Measurements from ENCODE around the gene TMEM171. TPM values are rescaled to one million over a fixed set of nuclear protein-coding genes. Genes with fewer than 3 reads are reported as not detected.

TMEM171 gene
- total RNA-seq, 4 donors from 2014 or later = 22.3 to 74.6 (median 50.4) TPM

DNA sequence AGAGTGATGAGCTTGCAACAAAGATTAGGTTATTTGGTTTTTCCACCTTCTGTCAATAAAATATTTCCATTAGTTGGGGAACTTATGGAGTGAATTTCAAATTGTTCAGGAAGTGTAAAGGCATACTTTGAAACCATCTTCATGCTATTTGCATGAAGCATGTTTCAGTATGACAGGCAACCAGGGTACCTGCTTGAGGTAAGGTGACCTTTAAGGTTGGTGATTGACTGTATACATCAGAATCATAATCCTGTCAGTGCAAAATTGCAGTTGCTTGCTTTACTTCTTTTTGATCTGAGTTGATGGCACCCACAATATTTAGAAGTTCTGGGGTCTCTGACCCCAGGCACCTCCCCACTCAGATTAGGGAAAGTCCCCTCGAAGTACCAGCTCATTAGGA is 26.0 kb upstream of the TMEM171 start:
- Histone ChIP-seq H3K9me3 (no peaks in the 10 kb centered on the region), H3K27ac (no peak overlapping the region), H3K27me3 (no peaks in the 10 kb centered on the region), H3K4me1 (peaks cover 0 to 9% of the 10 kb centered on the region in 2 donors), H3K36me3 (no peaks in the 10 kb centered on the region), H3K4me3 (replicated peaks in 1 of 3) (no peak overlapping the region)
- TF ChIP-seq, protein P1, sequence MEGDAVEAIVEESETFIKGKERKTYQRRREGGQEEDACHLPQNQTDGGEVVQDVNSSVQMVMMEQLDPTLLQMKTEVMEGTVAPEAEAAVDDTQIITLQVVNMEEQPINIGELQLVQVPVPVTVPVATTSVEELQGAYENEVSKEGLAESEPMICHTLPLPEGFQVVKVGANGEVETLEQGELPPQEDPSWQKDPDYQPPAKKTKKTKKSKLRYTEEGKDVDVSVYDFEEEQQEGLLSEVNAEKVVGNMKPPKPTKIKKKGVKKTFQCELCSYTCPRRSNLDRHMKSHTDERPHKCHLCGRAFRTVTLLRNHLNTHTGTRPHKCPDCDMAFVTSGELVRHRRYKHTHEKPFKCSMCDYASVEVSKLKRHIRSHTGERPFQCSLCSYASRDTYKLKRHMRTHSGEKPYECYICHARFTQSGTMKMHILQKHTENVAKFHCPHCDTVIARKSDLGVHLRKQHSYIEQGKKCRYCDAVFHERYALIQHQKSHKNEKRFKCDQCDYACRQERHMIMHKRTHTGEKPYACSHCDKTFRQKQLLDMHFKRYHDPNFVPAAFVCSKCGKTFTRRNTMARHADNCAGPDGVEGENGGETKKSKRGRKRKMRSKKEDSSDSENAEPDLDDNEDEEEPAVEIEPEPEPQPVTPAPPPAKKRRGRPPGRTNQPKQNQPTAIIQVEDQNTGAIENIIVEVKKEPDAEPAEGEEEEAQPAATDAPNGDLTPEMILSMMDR (IDR thresholded peaks at IDR 0.05) = no peak
- TF ChIP-seq POLR2A (IDR thresholded peaks at IDR 0.05) = no peak
- WGBS, 2 donors = 87 to 89% methylated on average over 1 of the region's 1 CpG
- DNase-seq = no peak
- intact Hi-C loops (cut with DNase I) = no loop called here

DNA sequence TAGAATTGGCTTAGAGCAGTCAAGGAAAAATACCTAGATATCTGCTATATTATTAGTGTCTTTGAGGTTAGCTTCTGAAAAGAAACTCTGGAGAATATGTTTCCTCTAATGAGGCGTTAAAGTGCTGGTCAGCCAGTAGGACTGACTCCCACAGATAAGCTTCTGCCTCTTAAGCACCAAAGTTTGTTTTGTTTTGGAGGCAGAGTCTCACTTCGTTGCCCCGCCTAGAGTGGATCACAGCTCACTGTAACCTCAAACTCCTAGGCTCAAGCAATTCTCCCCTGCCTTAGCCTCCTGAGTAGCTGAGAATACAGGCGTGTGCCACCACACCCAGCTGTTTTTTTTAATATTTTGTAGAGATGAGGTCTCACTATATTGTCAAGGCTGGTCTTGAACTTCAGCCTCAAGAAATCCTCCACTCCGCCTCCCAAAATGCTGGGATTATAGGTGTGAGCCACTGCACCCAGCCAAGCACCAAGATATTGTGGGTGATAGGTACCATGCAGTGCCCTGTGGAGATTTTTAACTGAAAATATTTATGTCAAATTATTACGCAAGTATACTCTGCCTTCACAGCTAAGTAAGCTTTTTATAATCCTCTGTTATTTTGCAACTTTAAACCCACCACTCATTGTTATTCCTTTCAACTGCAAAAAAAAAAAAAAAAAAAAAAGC is 24.7 kb upstream of the TMEM171 start:
- no peak overlapping the region for H3K27ac ChIP-seq
- intact Hi-C loops (cut with DNase I) = no loop called here
- peaks cover 0 to 9% of the 10 kb centered on the region in 2 donors for H3K4me1 ChIP-seq
- no peak for TF ChIP-seq POLR2A (IDR thresholded peaks at IDR 0.05)
- TF ChIP-seq, protein P1 (IDR thresholded peaks at IDR 0.05) = no peak
- 89 to 97% methylated on average over 6 of the region's 6 CpGs for WGBS, 2 donors
- H3K9me3 ChIP-seq = no peaks in the 10 kb centered on the region
- H3K27me3 ChIP-seq = no peaks in the 10 kb centered on the region
- no peaks in the 10 kb centered on the region for H3K36me3 ChIP-seq
- no peak overlapping the region for H3K4me3 ChIP-seq (replicated peaks in 1 of 3)
- no peak for DNase-seq

DNA sequence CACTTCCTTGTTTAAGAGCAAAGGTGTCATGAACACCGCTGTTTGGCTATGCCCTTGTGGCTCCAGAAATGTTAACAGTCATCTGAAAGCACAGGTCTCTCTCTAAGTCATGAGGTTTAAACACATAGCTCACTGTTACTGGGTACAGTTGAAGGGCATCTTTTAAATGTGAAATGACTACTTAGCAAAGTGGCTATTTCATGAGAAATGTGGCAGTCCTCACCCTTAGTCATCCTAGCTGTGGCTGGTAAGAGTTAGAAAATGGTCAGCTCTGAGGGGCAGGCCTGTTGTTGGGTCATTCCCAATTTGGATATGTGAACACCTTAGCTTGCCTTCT is 24.2 kb upstream of the TMEM171 start:
- Histone ChIP-seq H3K9me3 (no peaks in the 10 kb centered on the region), H3K4me1 (peaks cover 0 to 9% of the 10 kb centered on the region in 2 donors), H3K36me3 (no peaks in the 10 kb centered on the region), H3K27me3 (no peaks in the 10 kb centered on the region), H3K4me3 (replicated peaks in 1 of 3) (no peak overlapping the region), H3K27ac (no peak overlapping the region)
- DNase-seq = no peak
- TF ChIP-seq, protein P1 (IDR thresholded peaks at IDR 0.05) = no peak
- no peak for TF ChIP-seq POLR2A (IDR thresholded peaks at IDR 0.05)
- WGBS, 2 donors = 82 to 85% methylated on average over 1 of the region's 1 CpG
- intact Hi-C loops (cut with DNase I) = no loop called here

DNA sequence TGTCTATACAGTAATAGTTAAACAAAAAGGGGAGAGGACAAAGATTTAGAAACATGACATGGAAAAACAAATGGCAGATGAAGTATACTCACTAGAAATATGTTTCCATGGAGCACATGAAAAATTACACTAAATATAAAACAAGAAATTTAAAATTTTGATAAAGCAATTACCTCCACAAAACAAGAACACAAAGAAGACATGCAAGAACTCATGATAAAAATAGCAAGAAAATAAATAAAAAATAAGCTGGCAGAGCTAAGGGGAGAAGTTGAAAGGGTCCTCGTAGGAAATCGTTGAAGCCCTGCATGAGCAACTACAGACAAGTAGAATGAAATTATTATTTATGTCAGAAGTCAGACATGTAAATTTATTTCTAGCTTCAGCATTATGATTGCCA is 22.6 kb upstream of the TMEM171 start:
- DNase-seq = no peak
- peaks cover 0 to 9% of the 10 kb centered on the region in 2 donors for H3K4me1 ChIP-seq
- intact Hi-C loops (cut with DNase I) = no loop called here
- no peak overlapping the region for H3K4me3 ChIP-seq (replicated peaks in 1 of 3)
- H3K27ac ChIP-seq = no peak overlapping the region
- no peaks in the 10 kb centered on the region for H3K27me3 ChIP-seq
- TF ChIP-seq, protein P1 (IDR thresholded peaks at IDR 0.05) = no peak
- TF ChIP-seq POLR2A (IDR thresholded peaks at IDR 0.05) = no peak
- WGBS, 2 donors = 90 to 94% methylated on average over 2 of the region's 2 CpGs
- no peaks in the 10 kb centered on the region for H3K9me3 ChIP-seq
- H3K36me3 ChIP-seq = no peaks in the 10 kb centered on the region

DNA sequence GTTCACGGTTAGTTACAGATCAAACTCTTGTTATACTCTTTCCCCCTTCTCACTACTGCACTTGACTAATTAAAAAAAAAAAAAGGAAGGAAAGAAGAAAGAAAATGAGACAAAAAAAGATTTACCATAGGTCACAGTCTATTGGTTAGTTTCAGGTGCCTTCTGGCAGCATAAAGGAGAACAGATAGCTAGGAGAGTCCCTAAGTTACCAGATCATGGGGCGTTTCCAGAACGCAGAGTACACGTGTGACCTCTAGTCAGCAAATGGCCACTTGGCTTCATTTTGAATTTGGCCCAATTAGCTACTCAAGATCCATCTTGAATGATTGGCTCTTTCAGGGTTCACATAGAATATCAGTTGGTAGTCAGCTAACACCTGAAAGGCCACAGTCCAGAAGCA is 20.3 kb upstream of the TMEM171 start:
- 92 to 94% methylated on average over 4 of the region's 4 CpGs for WGBS, 2 donors
- no peak overlapping the region for H3K4me3 ChIP-seq (replicated peaks in 1 of 3)
- H3K4me1 ChIP-seq = no peaks in the 10 kb centered on the region
- no peak overlapping the region for H3K27ac ChIP-seq
- DNase-seq = no peak
- TF ChIP-seq, protein P1 (IDR thresholded peaks at IDR 0.05) = no peak
- TF ChIP-seq POLR2A (IDR thresholded peaks at IDR 0.05) = no peak
- H3K27me3 ChIP-seq = no peaks in the 10 kb centered on the region
- intact Hi-C loops (cut with DNase I) = no loop called here
- H3K9me3 ChIP-seq = no peaks in the 10 kb centered on the region
- no peaks in the 10 kb centered on the region for H3K36me3 ChIP-seq
